ENCODE results near the gene ZXDC.

ZXDC gene

GRCh38 chr3:126408099-126408498, 67.6 kb downstream of the ZXDC start:
- no peak for DNase-seq

GRCh38 chr3:126407412-126408044, 68.2 kb downstream of the ZXDC start:
- no peak for DNase-seq

- no peak for DNase-seq
These were observed 69.0 kb downstream of the ZXDC start for GRCh38 chr3:126406389-126407296.

GRCh38 chr3:126402666-126403302, 72.9 kb downstream of the ZXDC start:
- DNase-seq, result no peak

DNA sequence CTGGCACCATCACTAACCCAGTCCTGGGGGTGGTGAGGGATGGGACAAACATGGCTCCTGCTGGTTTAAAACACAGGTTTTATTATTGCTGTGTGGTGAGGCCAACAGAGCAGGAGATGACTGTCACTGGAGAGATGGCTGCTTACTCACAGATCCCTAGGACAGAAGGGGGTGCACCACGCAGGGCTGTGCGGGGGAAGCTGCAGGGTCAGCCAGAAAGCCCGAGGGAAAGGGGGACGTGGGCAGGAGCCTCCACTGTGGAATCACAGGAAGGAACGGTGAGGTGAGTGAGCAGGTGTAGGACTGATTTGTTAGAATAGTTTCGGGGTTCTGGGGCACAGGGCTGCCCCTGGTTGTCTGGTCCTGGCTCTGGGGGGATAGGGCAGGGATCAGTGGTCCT, 73.5 kb downstream of the ZXDC start:
- no peak for DNase-seq

DNA sequence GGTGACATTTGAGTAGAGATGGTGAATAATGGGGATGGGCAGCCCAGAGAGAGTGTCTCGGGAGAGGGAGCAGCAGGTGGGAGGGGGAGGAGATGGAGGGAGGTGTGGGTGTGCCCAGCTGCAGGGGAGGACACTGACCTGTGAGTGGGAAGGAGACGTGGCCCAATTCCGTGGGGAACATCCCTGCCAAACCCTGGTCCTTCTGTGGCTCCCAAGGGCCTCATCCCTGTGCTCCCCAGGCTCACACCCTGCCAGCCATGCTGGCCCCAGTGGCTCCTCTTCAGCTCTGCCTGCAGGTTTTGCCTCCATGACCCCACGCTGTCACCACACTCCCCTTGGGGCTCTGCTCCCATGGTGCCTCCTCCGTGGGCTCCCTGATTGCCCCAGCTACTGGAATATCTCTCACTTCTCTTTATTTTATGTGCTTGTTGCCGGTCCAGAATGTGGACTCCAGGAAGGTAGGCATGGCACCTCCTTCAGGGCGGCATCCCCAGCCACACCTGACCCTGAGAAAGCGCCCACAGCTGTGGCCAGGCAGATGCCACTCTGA, 74.0 kb downstream of the ZXDC start:
- DNase-seq, result no peak

DNA sequence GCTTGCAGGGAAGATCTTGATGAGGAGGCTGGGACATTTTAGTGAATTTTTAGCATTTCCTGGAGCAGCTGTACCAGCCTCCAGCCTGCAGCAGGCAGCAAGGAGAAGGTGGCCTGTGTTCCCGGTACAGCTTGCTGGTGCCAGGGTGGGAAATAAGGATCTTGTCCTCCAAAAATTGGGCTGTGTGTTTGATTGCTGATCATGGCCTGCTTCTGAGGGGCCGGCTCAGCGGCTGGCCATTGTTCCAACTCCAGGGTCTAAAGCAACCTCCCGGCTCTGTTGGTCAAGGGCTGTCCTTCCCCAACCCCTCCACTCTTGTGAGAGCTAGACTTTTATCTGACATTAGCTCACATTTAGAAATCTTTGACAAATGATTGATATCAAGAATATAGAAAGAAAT, 75.9 kb downstream of the ZXDC start:
- DNase-seq, result no peak

GRCh38 chr3:126399351-126399735, 76.3 kb downstream of the ZXDC start:
- no peak for DNase-seq

- no peak for DNase-seq
These were observed 77.0 kb downstream of the ZXDC start for GRCh38 chr3:126398423-126399350.

DNA sequence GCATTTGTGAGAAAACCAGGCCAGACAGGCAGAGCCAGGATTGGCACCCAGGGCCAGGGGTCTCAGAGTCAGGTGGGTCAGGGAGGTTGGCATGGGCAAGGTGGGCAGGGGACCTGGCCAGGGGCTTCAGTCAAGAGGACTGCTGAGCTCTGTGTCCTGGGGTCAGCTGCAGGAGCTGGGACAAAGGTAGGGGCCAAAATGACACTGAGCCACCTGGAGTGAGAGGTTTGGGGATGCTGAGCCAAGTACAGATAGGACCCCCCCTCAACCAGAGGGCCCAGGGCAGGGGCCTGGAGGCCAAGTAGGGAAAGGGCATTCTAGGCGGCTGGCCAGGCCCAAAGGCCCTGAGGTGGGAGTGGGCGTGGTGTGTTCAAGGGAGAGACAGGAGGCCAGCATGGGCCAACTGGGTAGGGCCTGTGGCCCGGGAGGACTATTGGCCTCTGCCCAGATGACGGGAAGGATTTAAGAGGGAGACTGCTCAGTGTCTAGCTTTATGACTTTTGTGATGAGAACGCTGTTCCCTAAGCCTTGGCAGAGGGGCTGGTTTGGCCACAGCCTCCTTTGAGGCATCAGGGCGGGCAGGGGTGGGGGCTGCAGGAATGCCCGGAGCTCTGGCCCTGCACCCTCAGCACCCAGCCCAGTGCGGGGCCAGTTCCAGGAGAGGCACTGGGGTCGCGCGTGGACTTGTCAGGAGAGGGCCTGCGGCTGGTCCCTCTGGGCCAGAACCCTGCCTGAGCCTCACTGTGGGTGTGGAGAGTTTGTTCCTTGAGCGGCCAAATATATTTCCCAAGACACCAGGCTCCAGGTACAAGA, 77.9 kb downstream of the ZXDC start:
- DNase-seq, result no peak

GRCh38 chr3:126396536-126396935, 79.2 kb downstream of the ZXDC start:
- no peak for DNase-seq

DNA sequence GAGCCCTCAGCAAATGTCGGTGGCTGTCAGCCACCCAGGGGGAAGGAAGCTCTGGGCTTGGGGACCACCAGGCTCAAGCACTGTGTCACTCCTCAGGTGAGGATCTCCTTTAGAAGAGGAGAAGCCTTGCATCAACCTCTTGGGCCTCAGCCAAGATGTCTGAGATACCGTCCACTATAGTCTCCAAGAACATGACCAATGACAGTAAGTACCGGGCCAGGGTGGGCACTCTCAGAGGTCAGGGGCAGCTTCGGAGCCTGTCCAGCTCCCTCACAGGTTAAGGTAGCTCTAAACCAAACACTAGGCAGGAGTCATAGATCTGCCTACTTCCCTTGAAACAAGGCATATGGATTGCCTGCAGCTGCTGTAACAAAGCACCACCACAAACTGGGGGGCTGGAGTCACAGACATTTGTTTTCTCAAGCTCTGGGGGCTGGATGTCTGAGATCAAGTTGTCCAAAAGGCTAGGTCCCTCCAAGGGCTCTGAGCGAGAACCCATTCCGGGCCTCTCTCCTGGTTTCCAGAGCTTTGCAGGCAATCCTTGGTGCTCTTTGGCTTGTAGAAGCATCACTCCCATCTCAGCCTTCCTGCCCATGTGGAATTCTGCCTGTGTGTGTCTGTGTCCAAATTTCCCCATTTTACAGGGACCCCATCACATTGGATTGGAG, 79.7 kb downstream of the ZXDC start:
- no peak for DNase-seq

GRCh38 chr3:126394977-126395321, 80.7 kb downstream of the ZXDC start:
- DNase-seq, result no peak

DNA sequence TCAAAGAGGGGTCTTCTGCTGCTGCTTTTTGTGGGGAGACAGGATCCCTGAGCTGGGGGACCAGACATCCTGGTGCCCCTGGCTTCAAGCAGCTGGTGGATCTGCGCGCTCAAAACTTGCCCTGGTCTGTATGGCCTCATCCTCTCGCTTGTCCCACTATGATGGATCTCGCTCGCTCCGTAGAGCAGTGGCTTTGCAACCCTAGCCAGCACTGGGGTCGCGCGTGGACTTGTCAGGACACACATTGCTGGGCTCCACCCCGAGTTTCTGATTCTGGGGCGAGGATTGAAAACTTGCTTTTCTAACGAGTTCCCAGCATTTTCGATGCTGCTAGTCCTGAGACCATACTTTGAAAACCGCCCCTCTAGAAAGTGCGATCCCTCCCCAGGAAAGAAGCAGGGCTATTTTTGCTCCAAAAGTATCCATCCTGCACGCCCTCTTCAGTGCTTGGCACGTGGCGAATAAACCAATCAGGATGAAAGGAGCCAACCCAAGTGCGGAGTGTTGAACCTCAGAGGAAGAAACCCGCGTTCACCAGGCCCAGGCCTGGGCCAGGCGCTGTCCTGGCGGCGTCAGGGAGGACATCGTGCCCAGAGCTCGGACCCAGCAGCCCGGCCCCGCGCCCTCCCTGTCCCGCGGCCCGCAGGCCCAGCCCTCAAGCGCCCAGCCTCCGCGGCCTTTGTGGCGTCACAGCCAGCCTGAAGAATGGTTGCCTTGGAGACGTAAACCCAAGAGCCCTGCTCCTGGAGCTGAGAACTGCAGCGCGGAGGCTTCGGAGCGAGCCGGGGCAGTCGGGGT, 81.3 kb downstream of the ZXDC start, which contains the start of gene CFAP100:
Gene CFAP100 (plus strand): TSS at position 731 of the 798 bp plus-strand sequence. CDS start 1,092 bp downstream, outside the sequence.
- no peak for DNase-seq

GRCh38 chr3:126393563-126393962, 82.1 kb downstream of the ZXDC start:
- DNase-seq, result no peak

DNA sequence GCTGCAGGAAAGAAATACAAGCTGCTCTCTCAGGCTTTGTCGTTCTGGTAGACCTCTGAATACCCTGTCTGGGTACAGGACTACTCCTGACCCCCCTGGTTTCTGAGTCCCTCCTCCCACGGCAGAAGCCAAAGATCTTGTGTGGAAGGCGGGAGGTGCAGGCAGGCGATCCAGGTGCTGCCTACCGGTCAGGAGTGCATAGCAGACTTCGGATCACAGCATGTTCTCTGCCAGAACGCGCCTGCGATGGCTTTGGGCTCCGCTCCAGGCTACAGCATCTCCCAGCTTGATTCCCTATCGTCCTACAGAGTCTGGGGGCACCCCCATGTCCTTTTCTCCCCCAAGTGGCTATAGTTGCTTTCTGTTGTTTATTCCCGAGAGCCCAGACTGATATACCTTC, 83.4 kb downstream of the ZXDC start:
- no peak for DNase-seq

DNA sequence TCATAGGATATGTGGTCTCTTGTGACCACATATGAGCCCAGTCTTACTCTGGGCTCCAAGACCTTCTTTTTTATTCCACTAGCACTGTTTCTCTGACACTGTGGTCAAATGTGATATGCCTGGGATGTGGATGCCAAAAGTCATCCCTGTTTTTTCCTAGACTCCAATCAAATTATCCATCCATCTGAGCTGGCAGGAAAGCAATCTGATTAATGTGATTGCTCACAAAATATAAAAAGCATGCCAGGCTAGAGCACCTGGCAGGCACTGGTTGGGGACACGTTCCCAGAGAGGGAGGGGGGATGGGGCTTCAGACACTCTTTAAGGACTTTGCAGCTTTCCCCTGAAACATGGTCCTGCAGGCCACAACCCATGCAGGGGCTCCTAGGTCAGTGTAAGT, 84.1 kb downstream of the ZXDC start:
- no peak for DNase-seq

- no peak for DNase-seq
These were observed 84.9 kb downstream of the ZXDC start for GRCh38 chr3:126390751-126391150.

DNA sequence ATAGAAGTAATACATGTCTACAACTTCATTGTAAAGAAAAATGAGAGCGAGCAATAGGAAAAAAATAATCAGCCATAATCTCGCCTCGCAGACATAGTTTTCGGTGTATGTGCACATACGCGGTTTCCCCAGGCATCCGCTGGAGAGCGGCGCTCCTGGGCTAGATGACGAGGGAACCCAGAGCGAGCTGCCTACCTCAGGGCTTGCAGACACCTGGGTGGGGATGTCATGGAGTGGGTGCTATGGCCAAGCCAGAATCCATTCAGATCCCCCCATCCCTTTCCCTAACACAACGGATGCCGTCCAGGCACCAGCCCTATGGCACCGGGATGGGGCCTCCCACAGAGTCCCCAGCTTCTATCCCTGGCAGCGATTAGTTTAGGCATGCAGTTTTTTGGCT, 85.5 kb downstream of the ZXDC start:
- DNase-seq, result no peak

DNA sequence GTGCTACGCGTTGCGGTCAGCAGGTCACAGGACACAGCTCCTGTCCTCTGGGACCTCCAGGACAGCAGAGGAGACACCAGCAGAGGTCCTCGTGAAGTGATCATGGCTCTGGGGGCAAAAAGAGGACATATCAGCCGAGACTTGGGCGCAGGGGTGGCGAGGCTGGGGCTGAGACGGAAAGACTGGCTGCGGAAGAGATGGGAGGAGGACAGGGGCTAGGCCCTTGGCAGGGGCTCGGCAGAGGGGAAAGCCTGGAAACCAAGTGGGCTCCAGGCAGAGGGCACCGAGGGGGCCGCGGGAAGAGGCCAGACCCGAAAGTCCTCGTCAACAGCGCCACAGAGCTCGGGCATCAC, 85.9 kb downstream of the ZXDC start:
- no peak for DNase-seq

Data from NCI-H2081 treated with DMSO at 0.1 percent for 48 hours (cell line).